Ramos (cell line): Measurements from ENCODE around the gene MST1.

Source experiments
- in situ Hi-C: fragments of 300-500 bp; cut with MboI; formaldehyde crosslinking; loops from one replicate; pipeline ENCODE4 v1.14.3; 2022; ENCODE audit warnings: low sequenced_read_pairs; ENCODE audit not compliant: unreplicated experiment

Gene MST1

GRCh38 chr3:49661281-49661680 is 28.0 kb downstream of the MST1 start:
- in situ Hi-C loops, result no loop called here

- in situ Hi-C loops, result no loop called here
These were observed 29.5 kb downstream of the MST1 start for GRCh38 chr3:49659756-49660155.

- in situ Hi-C loops, result no loop called here
These were observed 30.6 kb downstream of the MST1 start for GRCh38 chr3:49658711-49659110.

GRCh38 chr3:49657208-49657915 is 31.9 kb downstream of the MST1 start:
- in situ Hi-C loops, result no loop called here

GRCh38 chr3:49656541-49657112 is 32.6 kb downstream of the MST1 start:
- in situ Hi-C loops, result no loop called here

GRCh38 chr3:49655731-49656285 is 33.5 kb downstream of the MST1 start:
- in situ Hi-C loops, result no loop called here

- in situ Hi-C loops, result no loop called here
These were observed 34.2 kb downstream of the MST1 start for GRCh38 chr3:49654955-49655556.

- in situ Hi-C loops, result no loop called here
These were observed 35.0 kb downstream of the MST1 start for GRCh38 chr3:49654176-49654825.

GRCh38 chr3:49653621-49654020 is 35.7 kb downstream of the MST1 start:
- in situ Hi-C loops, result no loop called here

- in situ Hi-C loops, result no loop called here
These were observed 36.3 kb downstream of the MST1 start for GRCh38 chr3:49652903-49653415.

- in situ Hi-C loops, result no loop called here
These were observed 36.9 kb downstream of the MST1 start for GRCh38 chr3:49652218-49652902.

- in situ Hi-C loops, result no loop called here
These were observed 38.6 kb downstream of the MST1 start for GRCh38 chr3:49650637-49651036.

GRCh38 chr3:49650177-49650576 is 39.1 kb downstream of the MST1 start:
- in situ Hi-C loops, result no loop called here

GRCh38 chr3:49649576-49649975 is 39.7 kb downstream of the MST1 start:
- in situ Hi-C loops, result no loop called here

- in situ Hi-C loops, result no loop called here
These were observed 40.8 kb downstream of the MST1 start for GRCh38 chr3:49648354-49649019.

GRCh38 chr3:49647741-49648140 is 41.5 kb downstream of the MST1 start:
- in situ Hi-C loops, result no loop called here

- in situ Hi-C loops, result no loop called here
These were observed 43.0 kb downstream of the MST1 start for GRCh38 chr3:49646236-49646635.

- in situ Hi-C loops, result no loop called here
These were observed 44.6 kb downstream of the MST1 start for GRCh38 chr3:49644684-49645083.

- in situ Hi-C loops, result no loop called here
These were observed 46.5 kb downstream of the MST1 start for GRCh38 chr3:49642708-49643145.
